ENCODE results near the gene LRMDA. TPM values are rescaled to one million over a fixed set of nuclear protein-coding genes. Genes with fewer than 3 reads are reported as not detected.

The LRMDA gene
- total and polyA plus RNA-seq, 2 of the 13 experiments (the other 11 are each of a cell fraction or from before 2014, with no cell fraction given): 13.4 to 22.0 TPM

DNA sequence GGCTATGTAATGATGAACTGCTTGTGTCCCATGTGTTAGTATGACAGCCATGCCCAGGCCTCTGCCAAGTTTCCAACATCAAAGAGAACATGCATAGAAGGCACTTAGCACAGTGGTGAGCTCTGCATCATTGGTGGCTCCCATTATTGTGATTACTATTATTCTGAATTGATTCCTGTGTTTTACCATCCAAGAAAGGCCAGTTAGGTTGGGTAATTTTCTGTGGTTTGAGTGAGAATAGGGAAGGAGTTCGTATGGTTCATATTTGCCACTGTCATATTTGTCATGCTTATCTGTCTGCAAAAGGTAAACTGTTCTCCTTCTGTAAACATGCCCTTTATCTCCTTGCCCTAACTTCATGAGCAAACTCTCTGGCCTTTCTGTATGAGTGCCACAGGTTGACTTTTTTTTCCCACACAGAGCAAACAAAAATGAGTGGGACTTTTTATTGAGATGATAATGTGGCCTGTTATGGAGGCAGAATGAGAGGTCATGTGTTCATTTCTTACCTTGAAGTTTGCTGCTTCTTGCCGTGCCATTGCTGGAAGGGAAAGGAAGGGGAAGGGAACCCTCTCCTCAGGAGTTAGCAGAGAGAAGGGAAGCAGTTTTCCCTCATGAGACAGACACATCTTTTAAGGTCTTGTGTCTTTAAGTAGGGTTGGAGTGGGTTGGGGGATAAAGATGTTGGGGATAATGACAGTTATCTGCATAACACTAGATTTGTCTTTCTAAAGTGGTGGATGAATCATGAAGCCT lies 301.9 kb downstream of the LRMDA start (continued):
- TF ChIP-seq ZNF670 (CRISPR knock-in tag; IDR thresholded peaks at IDR 0.05; ENCODE audit: borderline replicate concordance) (no peak), SYNCRIP (IDR thresholded peaks at IDR 0.05; ENCODE audit: insufficient read depth, low read depth, low read length) (no peak), MIER3 (CRISPR knock-in tag; IDR thresholded peaks at IDR 0.05; ENCODE audit: borderline replicate concordance) (peak; percentile 84), ZBTB21 (CRISPR knock-in tag; IDR thresholded peaks at IDR 0.05) (no peak; the same call in 1 of the 2 replicates), ZNF124 (CRISPR knock-in tag; IDR thresholded peaks at IDR 0.05) (peak; percentile 64; the same call in 1 of the 2 replicates), XRCC5 (optimal IDR thresholded peaks at IDR 0.05; ENCODE audit: low read length) (no peak), ZNF142 (CRISPR knock-in tag; IDR thresholded peaks at IDR 0.05) (no peak), NFRKB (IDR thresholded peaks at IDR 0.05) (no peak), HNRNPH1 (optimal IDR thresholded peaks at IDR 0.05; ENCODE audit: low read depth, low read length) (no peak), SIN3B (IDR thresholded peaks at IDR 0.05; ENCODE audit: low read length) (no peak), LCORL (IDR thresholded peaks at IDR 0.05) (peak; percentile 52; the same call in 1 of the 2 replicates), LCORL (CRISPR knock-in tag; IDR thresholded peaks at IDR 0.05) (peak; percentile 82; the same call in 1 of the 2 replicates), MIXL1 (CRISPR knock-in tag; IDR thresholded peaks at IDR 0.05) (peak; percentile 96), ARNT2 (CRISPR knock-in tag; IDR thresholded peaks at IDR 0.05; ENCODE audit: low read depth) (peak; percentile 75; the same call in 1 of the 2 replicates), GABPB1 (CRISPR knock-in tag; IDR thresholded peaks at IDR 0.05) (no peak; the same call in 1 of the 2 replicates), ZFAT (CRISPR knock-in tag; conservative IDR thresholded peaks at IDR 0.05) (no peak), POLR2A (IDR thresholded peaks at IDR 0.05; ENCODE audit: insufficient read depth in 1 of 2, low read depth in 2 of 2, low read length in 2 of 2) (no peak), ZNF441 (CRISPR knock-in tag; IDR thresholded peaks at IDR 0.05; ENCODE audit: borderline replicate concordance) (peak; percentile 70; the same call in 1 of the 2 replicates), AGO2 (optimal IDR thresholded peaks at IDR 0.05; ENCODE audit: low read depth, low read length) (no peak), ZNF296 (CRISPR knock-in tag; conservative IDR thresholded peaks at IDR 0.05) (no peak)
- TF ChIP-seq, protein P1, sequence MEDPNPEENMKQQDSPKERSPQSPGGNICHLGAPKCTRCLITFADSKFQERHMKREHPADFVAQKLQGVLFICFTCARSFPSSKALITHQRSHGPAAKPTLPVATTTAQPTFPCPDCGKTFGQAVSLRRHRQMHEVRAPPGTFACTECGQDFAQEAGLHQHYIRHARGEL (CRISPR knock-in tag; IDR thresholded peaks at IDR 0.05): no peak
- TF ChIP-seq, protein P2, sequence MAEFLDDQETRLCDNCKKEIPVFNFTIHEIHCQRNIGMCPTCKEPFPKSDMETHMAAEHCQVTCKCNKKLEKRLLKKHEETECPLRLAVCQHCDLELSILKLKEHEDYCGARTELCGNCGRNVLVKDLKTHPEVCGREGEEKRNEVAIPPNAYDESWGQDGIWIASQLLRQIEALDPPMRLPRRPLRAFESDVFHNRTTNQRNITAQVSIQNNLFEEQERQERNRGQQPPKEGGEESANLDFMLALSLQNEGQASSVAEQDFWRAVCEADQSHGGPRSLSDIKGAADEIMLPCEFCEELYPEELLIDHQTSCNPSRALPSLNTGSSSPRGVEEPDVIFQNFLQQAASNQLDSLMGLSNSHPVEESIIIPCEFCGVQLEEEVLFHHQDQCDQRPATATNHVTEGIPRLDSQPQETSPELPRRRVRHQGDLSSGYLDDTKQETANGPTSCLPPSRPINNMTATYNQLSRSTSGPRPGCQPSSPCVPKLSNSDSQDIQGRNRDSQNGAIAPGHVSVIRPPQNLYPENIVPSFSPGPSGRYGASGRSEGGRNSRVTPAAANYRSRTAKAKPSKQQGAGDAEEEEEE (CRISPR knock-in tag; IDR thresholded peaks at IDR 0.05; ENCODE audit: borderline replicate concordance): no peak
- TF ChIP-seq, protein P3, sequence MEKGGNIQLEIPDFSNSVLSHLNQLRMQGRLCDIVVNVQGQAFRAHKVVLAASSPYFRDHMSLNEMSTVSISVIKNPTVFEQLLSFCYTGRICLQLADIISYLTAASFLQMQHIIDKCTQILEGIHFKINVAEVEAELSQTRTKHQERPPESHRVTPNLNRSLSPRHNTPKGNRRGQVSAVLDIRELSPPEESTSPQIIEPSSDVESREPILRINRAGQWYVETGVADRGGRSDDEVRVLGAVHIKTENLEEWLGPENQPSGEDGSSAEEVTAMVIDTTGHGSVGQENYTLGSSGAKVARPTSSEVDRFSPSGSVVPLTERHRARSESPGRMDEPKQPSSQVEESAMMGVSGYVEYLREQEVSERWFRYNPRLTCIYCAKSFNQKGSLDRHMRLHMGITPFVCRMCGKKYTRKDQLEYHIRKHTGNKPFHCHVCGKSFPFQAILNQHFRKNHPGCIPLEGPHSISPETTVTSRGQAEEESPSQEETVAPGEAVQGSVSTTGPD (CRISPR knock-in tag; IDR thresholded peaks at IDR 0.05): no peak

Measured in HepG2 (cell line).